Activated naive CD8-positive, alpha-beta T cell (primary cell): ENCODE data around the gene BPIFA3.

Experiments
- H3K27ac Mint-ChIP-seq: one replicate; pipeline ENCODE4 v1.8.0; 2021; ENCODE audit warnings: mixed read lengths
- H3K27me3 Mint-ChIP-seq: one replicate; pipeline ENCODE4 v1.8.0; 2021; ENCODE audit warnings: mixed read lengths
- H3K36me3 Mint-ChIP-seq: one replicate; pipeline ENCODE4 v1.8.0; 2021; ENCODE audit warnings: mixed read lengths
- H3K4me1 Mint-ChIP-seq: one replicate; pipeline ENCODE4 v1.8.0; 2021; ENCODE audit warnings: low read depth, mixed read lengths
- H3K4me3 Mint-ChIP-seq: one replicate; pipeline ENCODE4 v1.8.0; 2021; ENCODE audit warnings: mild to moderate bottlenecking, mixed read lengths
- H3K9me3 Mint-ChIP-seq: one replicate; pipeline ENCODE4 v1.8.0; 2021; ENCODE audit warnings: low read depth, mixed read lengths

BPIFA3 gene

DNA sequence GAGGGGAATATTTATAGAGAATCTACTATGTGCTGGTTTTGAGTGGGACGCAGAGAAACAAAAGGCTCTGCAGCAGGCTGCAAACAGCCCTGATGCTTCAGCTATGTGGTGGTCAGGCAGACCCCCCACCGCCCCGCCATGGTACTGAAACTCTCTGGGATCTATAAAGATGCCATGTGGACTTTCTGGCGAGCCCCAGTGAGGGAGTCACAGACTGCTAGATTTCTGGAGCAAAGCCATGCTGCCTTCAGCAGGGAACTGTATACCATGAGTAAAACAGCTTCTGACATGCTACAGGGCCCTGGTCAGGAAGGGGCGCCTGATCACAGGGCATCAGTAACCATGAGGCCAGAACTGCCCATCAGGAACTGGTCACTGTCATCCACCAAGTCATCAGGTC lies 46.6 kb downstream of the BPIFA3 start:
- Mint-ChIP-seq H3K9me3 (no peaks in the 10 kb centered on the region), H3K27ac (no peak overlapping the region), H3K27me3 (peaks cover 22% of the 10 kb centered on the region), H3K4me3 (no peak overlapping the region), H3K36me3 (no peaks in the 10 kb centered on the region), H3K4me1 (no peaks in the 10 kb centered on the region)

DNA sequence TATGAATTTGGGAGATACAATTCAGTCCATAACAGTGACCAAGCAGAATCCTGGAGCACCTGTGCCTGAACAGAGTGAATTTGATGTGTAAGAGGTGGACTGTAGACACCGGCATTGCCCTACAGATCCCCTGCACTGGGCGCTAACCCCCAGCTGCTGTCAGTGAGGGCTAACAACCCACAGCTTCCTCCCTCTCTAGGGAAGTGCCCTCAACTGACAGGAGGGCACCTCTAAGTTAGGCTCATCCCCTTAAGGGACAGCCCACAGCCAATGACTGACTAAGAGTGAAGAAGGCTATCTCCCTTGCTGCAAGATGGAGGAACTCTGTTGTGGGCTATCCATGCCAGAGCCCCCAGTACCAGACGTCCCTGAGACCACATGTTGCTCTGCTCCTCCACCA lies 50.5 kb downstream of the BPIFA3 start:
- Mint-ChIP-seq H3K27me3 (peaks cover 19% of the 10 kb centered on the region), H3K4me1 (no peaks in the 10 kb centered on the region), H3K27ac (no peak overlapping the region), H3K9me3 (no peaks in the 10 kb centered on the region), H3K4me3 (no peak overlapping the region), H3K36me3 (no peaks in the 10 kb centered on the region)

DNA sequence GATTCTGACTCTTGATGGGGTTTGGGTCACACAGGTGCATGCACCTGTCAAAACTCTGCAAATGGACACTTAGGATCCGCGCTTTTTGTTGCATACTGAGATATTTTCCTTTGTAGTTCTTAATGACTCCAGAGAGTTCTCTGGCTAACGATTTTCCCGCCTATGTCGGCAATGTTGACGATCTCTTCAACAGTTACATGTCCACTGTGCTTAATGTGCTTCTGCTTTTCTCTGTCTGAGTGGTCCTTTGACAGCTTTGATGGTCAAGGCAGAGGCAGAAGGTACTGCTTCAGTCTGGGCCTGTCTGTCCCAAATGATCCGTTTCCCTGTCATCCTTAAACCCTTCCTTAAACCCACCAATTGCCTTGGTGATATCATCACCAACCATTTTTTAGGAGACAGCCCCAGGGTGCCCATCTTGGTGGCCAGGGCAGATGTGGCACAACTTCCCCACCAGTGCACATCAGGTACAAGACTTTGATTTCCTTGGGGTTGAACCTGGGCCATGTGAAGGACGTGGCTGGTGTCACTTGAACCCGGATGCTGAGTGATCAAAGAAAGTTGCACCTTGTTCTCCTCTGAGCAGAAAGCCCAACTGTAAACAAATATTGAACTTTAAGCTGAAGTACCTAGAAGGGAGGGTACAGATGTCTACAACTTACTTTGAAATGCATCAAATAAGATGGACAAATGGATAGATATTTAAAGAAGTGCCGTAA lies 55.2 kb downstream of the BPIFA3 start:
- no peaks in the 10 kb centered on the region for H3K9me3 Mint-ChIP-seq
- no peak overlapping the region for H3K27ac Mint-ChIP-seq
- peaks cover 13% of the 10 kb centered on the region for H3K27me3 Mint-ChIP-seq
- no peaks in the 10 kb centered on the region for H3K36me3 Mint-ChIP-seq
- H3K4me3 Mint-ChIP-seq: no peak overlapping the region
- H3K4me1 Mint-ChIP-seq: no peaks in the 10 kb centered on the region

DNA sequence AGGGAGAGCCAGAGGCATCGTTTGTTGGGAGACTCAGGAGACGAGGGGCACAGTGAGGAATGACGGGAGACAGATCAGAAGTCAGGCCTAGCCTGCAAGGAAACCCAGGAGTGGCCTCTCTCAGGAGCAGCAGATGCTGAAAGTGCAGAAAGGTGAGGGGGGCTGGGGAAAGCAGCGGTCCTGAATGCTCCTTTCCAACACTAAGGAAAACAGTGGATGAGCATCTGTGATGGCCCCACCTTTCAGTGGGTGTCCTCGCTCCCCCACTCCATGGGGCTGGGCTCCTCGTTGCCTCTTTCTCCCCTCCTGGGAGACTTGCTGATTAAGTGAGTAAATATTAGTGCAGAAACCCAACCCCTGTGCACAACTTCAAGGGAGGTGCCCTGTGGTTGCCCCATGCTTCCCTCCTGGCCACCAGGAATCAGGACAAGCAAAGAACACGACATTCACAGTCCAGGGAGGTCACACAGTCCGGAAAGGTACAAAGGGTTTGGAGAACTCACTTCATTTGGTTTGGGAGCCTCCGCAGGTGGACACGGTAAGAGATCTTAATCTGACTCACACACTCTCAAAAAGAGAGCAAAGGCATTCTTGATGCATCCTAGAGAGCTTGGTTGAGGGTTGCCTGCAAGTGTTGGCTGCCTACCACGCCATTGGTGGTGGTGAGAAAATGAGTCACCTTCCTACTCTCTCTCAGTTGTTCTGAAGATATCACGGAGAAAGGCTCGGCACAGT lies 56.1 kb downstream of the BPIFA3 start:
- Mint-ChIP-seq H3K36me3 (no peaks in the 10 kb centered on the region), H3K27me3 (peaks cover 9% of the 10 kb centered on the region), H3K4me1 (no peaks in the 10 kb centered on the region), H3K9me3 (no peaks in the 10 kb centered on the region), H3K4me3 (no peak overlapping the region), H3K27ac (no peak overlapping the region)

DNA sequence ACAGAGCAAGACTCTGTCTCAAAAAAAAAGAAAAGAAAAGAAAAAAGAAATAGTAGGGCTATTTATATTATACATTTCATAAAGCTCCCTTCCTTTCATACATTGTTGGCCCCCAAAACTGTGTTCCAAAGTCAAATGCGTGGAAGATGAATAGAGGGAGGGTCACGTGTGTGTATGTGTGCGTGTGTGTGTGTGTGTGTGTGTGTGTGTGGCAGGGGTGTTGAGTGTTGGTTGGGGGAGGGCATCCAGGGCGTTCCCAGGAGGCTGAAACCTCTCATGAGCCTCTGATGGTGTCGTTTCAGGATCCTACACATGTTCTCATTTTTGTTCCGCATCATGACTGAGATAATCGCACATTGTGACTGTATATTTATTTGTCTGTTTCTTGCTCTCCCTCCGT lies 58.1 kb downstream of the BPIFA3 start:
- H3K9me3 Mint-ChIP-seq: no peaks in the 10 kb centered on the region
- no peaks in the 10 kb centered on the region for H3K36me3 Mint-ChIP-seq
- no peaks in the 10 kb centered on the region for H3K4me1 Mint-ChIP-seq
- H3K4me3 Mint-ChIP-seq: no peak overlapping the region
- H3K27me3 Mint-ChIP-seq: peaks cover 7% of the 10 kb centered on the region
- H3K27ac Mint-ChIP-seq: no peak overlapping the region

DNA sequence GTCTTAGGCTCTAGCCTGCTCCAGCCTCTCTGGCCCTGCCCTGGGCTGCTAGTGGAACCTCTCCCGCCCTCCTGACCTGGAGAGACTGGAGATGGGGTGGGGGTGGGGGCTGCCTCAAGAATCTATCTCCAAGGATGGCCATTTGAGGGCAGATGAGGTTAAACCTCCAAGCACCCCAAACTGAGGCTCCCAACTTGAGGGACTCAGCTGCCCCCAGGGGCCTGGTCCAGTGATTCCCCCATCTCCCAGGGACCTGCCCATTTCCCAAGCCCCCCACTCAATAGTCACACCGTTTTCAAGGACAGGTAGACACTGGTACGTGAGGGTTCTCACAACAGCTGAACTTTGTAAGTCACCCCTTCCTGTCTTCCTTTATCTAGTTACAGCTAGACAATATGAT lies 58.7 kb downstream of the BPIFA3 start:
- Mint-ChIP-seq H3K9me3 (no peaks in the 10 kb centered on the region), H3K36me3 (no peaks in the 10 kb centered on the region), H3K27ac (no peak overlapping the region), H3K27me3 (peaks cover 7% of the 10 kb centered on the region), H3K4me3 (no peak overlapping the region), H3K4me1 (no peaks in the 10 kb centered on the region)

DNA sequence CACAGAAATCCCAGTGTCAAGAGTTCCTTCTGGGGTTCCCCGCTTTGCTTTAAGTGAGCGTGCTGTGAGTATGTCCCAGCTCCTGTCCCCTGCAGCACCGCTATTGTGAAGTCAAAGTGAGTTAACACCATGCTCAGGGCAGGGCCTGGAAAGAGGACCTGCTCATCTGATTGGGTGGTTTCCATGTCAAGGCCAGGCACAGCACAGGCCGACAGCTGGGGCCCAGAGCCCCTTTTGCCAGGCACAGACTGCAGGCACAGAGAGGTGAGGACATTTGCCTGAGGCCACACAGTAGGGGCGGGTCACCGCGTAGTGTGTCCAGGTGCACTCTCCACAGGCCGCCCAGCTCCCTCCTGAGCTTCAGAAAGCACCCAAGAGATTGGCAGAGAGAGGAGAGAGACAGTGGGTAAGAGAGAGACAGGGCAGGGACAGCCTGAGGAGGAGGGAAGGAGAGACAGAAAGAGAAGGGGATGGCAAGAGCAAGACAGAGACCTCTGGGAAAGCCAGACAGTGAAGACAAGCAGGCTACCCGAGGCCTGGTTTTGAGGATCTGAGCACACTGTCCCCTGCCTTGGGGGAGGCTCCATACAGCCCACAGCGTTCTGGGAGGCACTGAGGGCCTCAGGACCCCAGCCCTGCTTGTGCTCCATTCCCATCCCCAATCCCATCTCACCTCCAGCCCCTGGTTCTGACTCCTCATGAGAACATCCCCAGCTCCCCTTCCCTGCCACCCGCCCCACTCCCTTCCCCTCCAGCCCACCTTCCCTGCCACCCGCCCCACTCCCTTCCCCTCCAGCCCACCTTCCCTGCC lies 59.4 kb downstream of the BPIFA3 start:
- Mint-ChIP-seq H3K4me1 (no peaks in the 10 kb centered on the region), H3K27ac (no peak overlapping the region), H3K27me3 (peaks cover 4% of the 10 kb centered on the region), H3K9me3 (no peaks in the 10 kb centered on the region), H3K4me3 (no peak overlapping the region), H3K36me3 (no peaks in the 10 kb centered on the region)
